ENCODE results near the gene SPARC. TPM values are rescaled to one million over a fixed set of nuclear protein-coding genes. Genes with fewer than 3 reads are reported as not detected.
A peak's percentile ranks its signal among the peaks of the same experiment; 100 is the strongest.
"Not testable (repeated sequence)": the region's sequence is repeated elsewhere in the genome, so short reads cannot be mapped to it uniquely, and the experiment has no call there.

The SPARC gene
- total RNA-seq, 4 donors from 2014 or later = 918 to 2,129 (median 1,501) TPM

- Histone ChIP-seq H3K27ac (peak overlapping the region in 2 of 4 donors; percentile 93 to 96), H3K9me3 (no peaks in the 10 kb centered on the region), H3K36me3 (no peaks in the 10 kb centered on the region), H3K27me3 (no peaks in the 10 kb centered on the region), H3K4me1 (peaks cover 0 to 54% (median 21%) of the 10 kb centered on the region in 4 donors), H3K4me3 (no peak overlapping the region)
- 90 to 92% methylated on average over 3 of the region's 3 CpGs for WGBS, 2 donors
- no peak for TF ChIP-seq CTCF (IDR thresholded peaks at IDR 0.05)
- TF ChIP-seq POLR2A (IDR thresholded peaks at IDR 0.05) = no peak
- no peak for TF ChIP-seq EP300 (IDR thresholded peaks at IDR 0.05)
- DNase-seq (ENCODE audit: low spot score in 2 of 2) = no peak
Observed at GRCh38 chr5:151691706-151692105, 5.0 kb upstream of the SPARC start.

GRCh38 chr5:151689591-151689990, 2.9 kb upstream of the SPARC start:
- not testable (repeated sequence) for H3K36me3 ChIP-seq; H3K9me3 ChIP-seq; H3K4me3 ChIP-seq; H3K27me3 ChIP-seq; DNase-seq (ENCODE audit: low spot score in 2 of 2)
- peak overlapping the region in 1 of 4 donors; percentile 6 for H3K27ac ChIP-seq
- H3K4me1 ChIP-seq = peaks cover 0 to 36% (median 14%) of the 10 kb centered on the region in 4 donors
- 78 to 84% methylated on average over 8 of the region's 8 CpGs for WGBS, 2 donors

- Histone ChIP-seq H3K27ac (peak overlapping the region in 2 of 4 donors; percentile 91 to 95), H3K36me3 (no peaks in the 10 kb centered on the region), H3K9me3 (no peaks in the 10 kb centered on the region), H3K4me3 (no peak overlapping the region), H3K4me1 (peaks cover 4 to 37% (median 18%) of the 10 kb centered on the region in 4 donors), H3K27me3 (no peaks in the 10 kb centered on the region)
- DNase-seq (ENCODE audit: low spot score in 2 of 2) = no peak
- 93 to 97% methylated on average over 3 of the region's 3 CpGs for WGBS, 2 donors
- no peak for TF ChIP-seq POLR2A (IDR thresholded peaks at IDR 0.05)
- TF ChIP-seq EP300 (IDR thresholded peaks at IDR 0.05) = no peak
- TF ChIP-seq CTCF (IDR thresholded peaks at IDR 0.05) = no peak
Observed at GRCh38 chr5:151688436-151688835, 1.7 kb upstream of the SPARC start.

GRCh38 chr5:151685749-151686673, 704 bp downstream of the SPARC start:
- Histone ChIP-seq H3K9me3 (no peaks in the 10 kb centered on the region), H3K27ac (peak overlapping the region; percentile 65 to 95 (median 90)), H3K36me3 (no peaks in the 10 kb centered on the region), H3K27me3 (no peaks in the 10 kb centered on the region), H3K4me1 (peaks cover 4 to 51% (median 33%) of the 10 kb centered on the region in 4 donors), H3K4me3 (peak overlapping the region; percentile 47 to 82 (median 54))
- TF ChIP-seq POLR2A (IDR thresholded peaks at IDR 0.05) (no peak), CTCF (IDR thresholded peaks at IDR 0.05) (no peak), EP300 (IDR thresholded peaks at IDR 0.05) (no peak)
- no peak for DNase-seq (ENCODE audit: low spot score in 2 of 2)
- 9 to 13% methylated on average over 10 of the region's 10 CpGs for WGBS, 2 donors

GRCh38 chr5:151684690-151685361, 1.9 kb downstream of the SPARC start:
- peaks cover 4 to 63% (median 45%) of the 10 kb centered on the region in 4 donors for H3K4me1 ChIP-seq
- TF ChIP-seq CTCF (IDR thresholded peaks at IDR 0.05) (peak in 2 of 5 experiments; percentile 21 to 29), EP300 (IDR thresholded peaks at IDR 0.05) (peak in 1 of 2 donors; percentile 83), POLR2A (IDR thresholded peaks at IDR 0.05) (peak in 1 of 2 donors; percentile 14)
- peak overlapping the region; percentile 65 to 95 (median 90) for H3K27ac ChIP-seq
- no peaks in the 10 kb centered on the region for H3K27me3 ChIP-seq
- WGBS, 2 donors = 14 to 17% methylated on average over 8 of the region's 8 CpGs
- H3K4me3 ChIP-seq = peak overlapping the region; percentile 47 to 82 (median 54)
- H3K36me3 ChIP-seq = no peaks in the 10 kb centered on the region
- peak in 1 of 2 donors; percentile 71 for DNase-seq (ENCODE audit: low spot score in 2 of 2)
- H3K9me3 ChIP-seq = no peaks in the 10 kb centered on the region
